Measurements from ENCODE around the gene JAM3. TPM values are rescaled to one million over a fixed set of nuclear protein-coding genes. Genes with fewer than 3 reads are reported as not detected.
A peak's percentile ranks its signal among the peaks of the same experiment; 100 is the strongest.

JAM3 gene
- total RNA-seq, 1 experiment from 2014 or later = not detected

DNA sequence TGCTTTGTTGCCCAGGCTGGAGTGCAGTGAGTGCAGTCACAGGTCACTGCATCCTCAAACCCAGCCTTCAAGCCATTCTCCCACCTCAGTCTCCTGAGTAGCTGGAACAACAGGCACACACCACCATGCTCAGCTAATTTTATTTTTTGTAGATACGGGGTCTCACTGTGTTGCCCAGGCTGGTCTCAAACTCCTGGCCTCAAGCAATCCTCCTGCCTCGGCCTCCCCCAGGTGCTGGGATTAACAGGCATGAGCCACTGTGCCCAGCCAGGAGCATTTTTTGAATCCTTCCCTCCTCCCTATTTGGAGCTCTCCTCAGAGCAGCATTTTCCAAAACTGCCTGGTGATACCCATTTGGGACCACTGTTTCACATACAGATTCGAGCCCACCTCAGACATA lies 77.7 kb downstream of the JAM3 start:
- TF ChIP-seq, protein P1, sequence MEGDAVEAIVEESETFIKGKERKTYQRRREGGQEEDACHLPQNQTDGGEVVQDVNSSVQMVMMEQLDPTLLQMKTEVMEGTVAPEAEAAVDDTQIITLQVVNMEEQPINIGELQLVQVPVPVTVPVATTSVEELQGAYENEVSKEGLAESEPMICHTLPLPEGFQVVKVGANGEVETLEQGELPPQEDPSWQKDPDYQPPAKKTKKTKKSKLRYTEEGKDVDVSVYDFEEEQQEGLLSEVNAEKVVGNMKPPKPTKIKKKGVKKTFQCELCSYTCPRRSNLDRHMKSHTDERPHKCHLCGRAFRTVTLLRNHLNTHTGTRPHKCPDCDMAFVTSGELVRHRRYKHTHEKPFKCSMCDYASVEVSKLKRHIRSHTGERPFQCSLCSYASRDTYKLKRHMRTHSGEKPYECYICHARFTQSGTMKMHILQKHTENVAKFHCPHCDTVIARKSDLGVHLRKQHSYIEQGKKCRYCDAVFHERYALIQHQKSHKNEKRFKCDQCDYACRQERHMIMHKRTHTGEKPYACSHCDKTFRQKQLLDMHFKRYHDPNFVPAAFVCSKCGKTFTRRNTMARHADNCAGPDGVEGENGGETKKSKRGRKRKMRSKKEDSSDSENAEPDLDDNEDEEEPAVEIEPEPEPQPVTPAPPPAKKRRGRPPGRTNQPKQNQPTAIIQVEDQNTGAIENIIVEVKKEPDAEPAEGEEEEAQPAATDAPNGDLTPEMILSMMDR (conservative IDR thresholded peaks at IDR 0.05) = no peak
- no peak for TF ChIP-seq EZH2 (IDR thresholded peaks at IDR 0.05; ENCODE audit: low read depth)
- no peak overlapping the region for H3K4me2 ChIP-seq
- H3K9me3 ChIP-seq (ENCODE audit: insufficient read depth, low read depth) = no peaks in the 10 kb centered on the region
- H3K27me3 ChIP-seq (ENCODE audit: insufficient read depth, low read depth) = peaks cover 20% of the 10 kb centered on the region
- H2AFZ ChIP-seq = no peak overlapping the region
- no peaks in the 10 kb centered on the region for H3K4me1 ChIP-seq (replicated peaks; ENCODE audit: insufficient read depth)
- H3K4me3 ChIP-seq = no peak overlapping the region
- H4K20me1 ChIP-seq (ENCODE audit: insufficient read depth) = no peaks in the 10 kb centered on the region
- DNase-seq = no peak
- no peaks in the 10 kb centered on the region for H3K9me2 ChIP-seq (ENCODE audit: insufficient read depth)
- ChIA-PET POLR2A (ENCODE audit: unreplicated experiment) (no interaction called here), CTCF (no interaction called here)
- H3K27ac ChIP-seq = no peak overlapping the region
- intact Hi-C loops (cut with micrococcal nuclease; ENCODE audit: unreplicated experiment) = loop anchor here (5.0 kb wide), 1 partner anchor 219 kb away; no protein-coding TSS in a partner anchor
- BruUV-seq (replicated peaks) = TSS peak; percentile 16
- no peaks in the 10 kb centered on the region for H3F3A ChIP-seq (ENCODE audit: insufficient read depth, low read depth)
- no peaks in the 10 kb centered on the region; the same call in 1 of the 2 replicates for H3K36me3 ChIP-seq (ENCODE audit: low read depth)
- H3K79me2 ChIP-seq (ENCODE audit: low read depth) = no peaks in the 10 kb centered on the region

DNA sequence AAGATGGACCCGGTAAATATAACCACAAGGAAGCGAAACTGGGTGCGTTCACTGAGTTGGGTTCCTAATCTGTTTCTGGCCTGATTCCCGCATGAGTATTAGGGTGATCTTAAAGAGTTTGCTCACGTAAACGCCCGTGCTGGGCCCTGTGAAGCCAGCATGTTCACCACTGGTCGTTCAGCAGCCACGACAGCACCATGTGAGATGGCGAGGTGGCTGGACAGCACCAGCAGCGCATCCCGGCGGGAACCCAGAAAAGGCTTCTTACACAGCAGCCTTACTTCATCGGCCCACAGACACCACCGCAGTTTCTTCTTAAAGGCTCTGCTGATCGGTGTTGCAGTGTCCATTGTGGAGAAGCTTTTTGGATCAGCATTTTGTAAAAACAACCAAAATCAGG lies 80.5 kb downstream of the JAM3 start:
- Histone ChIP-seq H3K4me3 (no peak overlapping the region), H3K4me1 (replicated peaks; ENCODE audit: insufficient read depth) (no peaks in the 10 kb centered on the region), H4K20me1 (ENCODE audit: insufficient read depth) (no peaks in the 10 kb centered on the region), H3K4me2 (no peak overlapping the region), H2AFZ (no peak overlapping the region), H3K9me2 (ENCODE audit: insufficient read depth) (no peaks in the 10 kb centered on the region), H3F3A (ENCODE audit: insufficient read depth, low read depth) (no peaks in the 10 kb centered on the region), H3K27me3 (ENCODE audit: insufficient read depth, low read depth) (no peaks in the 10 kb centered on the region), H3K36me3 (ENCODE audit: low read depth) (no peaks in the 10 kb centered on the region; the same call in 1 of the 2 replicates), H3K9me3 (ENCODE audit: insufficient read depth, low read depth) (no peaks in the 10 kb centered on the region), H3K79me2 (ENCODE audit: low read depth) (no peaks in the 10 kb centered on the region), H3K27ac (no peak overlapping the region)
- DNase-seq = no peak
- TF ChIP-seq EZH2 (IDR thresholded peaks at IDR 0.05; ENCODE audit: low read depth) = no peak
- TF ChIP-seq, protein P1 (conservative IDR thresholded peaks at IDR 0.05) = no peak
- intact Hi-C loops (cut with micrococcal nuclease; ENCODE audit: unreplicated experiment) = loop anchor here (5.0 kb wide), 1 partner anchor 222 kb away; no protein-coding TSS in a partner anchor
- ChIA-PET CTCF (no interaction called here), POLR2A (ENCODE audit: unreplicated experiment) (no interaction called here)
- BruUV-seq (replicated peaks) = no TSS peak

DNA sequence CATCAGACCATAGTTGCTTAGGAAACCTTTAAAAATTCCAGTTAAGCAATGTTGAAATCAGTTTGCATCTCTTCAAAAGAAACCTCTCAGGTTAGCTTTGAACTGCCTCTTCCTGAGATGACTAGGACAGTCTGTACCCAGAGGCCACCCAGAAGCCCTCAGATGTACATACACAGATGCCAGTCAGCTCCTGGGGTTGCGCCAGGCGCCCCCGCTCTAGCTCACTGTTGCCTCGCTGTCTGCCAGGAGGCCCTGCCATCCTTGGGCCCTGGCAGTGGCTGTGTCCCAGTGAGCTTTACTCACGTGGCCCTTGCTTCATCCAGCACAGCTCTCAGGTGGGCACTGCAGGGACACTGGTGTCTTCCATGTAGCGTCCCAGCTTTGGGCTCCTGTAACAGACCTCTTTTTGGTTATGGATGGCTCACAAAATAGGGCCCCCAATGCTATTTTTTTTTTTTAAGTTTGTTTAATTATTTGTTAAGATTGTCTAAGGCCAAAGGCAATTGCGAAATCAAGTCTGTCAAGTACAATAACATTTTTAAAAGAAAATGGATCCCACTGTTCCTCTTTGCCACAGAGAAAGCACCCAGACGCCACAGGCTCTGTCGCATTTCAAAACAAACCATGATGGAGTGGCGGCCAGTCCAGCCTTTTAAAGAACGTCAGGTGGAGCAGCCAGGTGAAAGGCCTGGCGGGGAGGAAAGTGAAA lies 81.5 kb downstream of the JAM3 start:
- Histone ChIP-seq H3K36me3 (ENCODE audit: low read depth) (no peaks in the 10 kb centered on the region; the same call in 1 of the 2 replicates), H3K27ac (no peak overlapping the region), H3K9me3 (ENCODE audit: insufficient read depth, low read depth) (no peaks in the 10 kb centered on the region), H2AFZ (no peak overlapping the region), H3K4me3 (no peak overlapping the region), H3K79me2 (ENCODE audit: low read depth) (no peaks in the 10 kb centered on the region), H3K4me2 (no peak overlapping the region), H3K27me3 (ENCODE audit: insufficient read depth, low read depth) (no peaks in the 10 kb centered on the region), H3K9me2 (ENCODE audit: insufficient read depth) (no peaks in the 10 kb centered on the region), H3F3A (ENCODE audit: insufficient read depth, low read depth) (no peaks in the 10 kb centered on the region), H3K4me1 (replicated peaks; ENCODE audit: insufficient read depth) (no peaks in the 10 kb centered on the region), H4K20me1 (ENCODE audit: insufficient read depth) (no peaks in the 10 kb centered on the region)
- no peak for TF ChIP-seq EZH2 (IDR thresholded peaks at IDR 0.05; ENCODE audit: low read depth)
- TF ChIP-seq, protein P1 (conservative IDR thresholded peaks at IDR 0.05) = no peak
- CTCF ChIA-PET = no interaction called here
- intact Hi-C loops (cut with micrococcal nuclease; ENCODE audit: unreplicated experiment) = no loop called here
- BruUV-seq (replicated peaks) = no TSS peak
- POLR2A ChIA-PET (ENCODE audit: unreplicated experiment) = no interaction called here
- DNase-seq = no peak
